Astrocyte (in vitro differentiated cells and primary cell): ENCODE results near the gene ACTR1A.

Experiments
- EZH2 ChIP-seq: IDR thresholded peaks from 2 replicates; pipeline ENCODE4 v1.6.1; 2012; ENCODE audit warnings: mild to moderate bottlenecking, low read length, inconsistent platforms; ENCODE audit not compliant: insufficient read depth
- TF ChIP-seq, protein P1 (sequence below): IDR thresholded peaks from 2 replicates; pipeline ENCODE4 v1.5.1; 2011; ENCODE audit warnings: low read depth, mild to moderate bottlenecking, inconsistent platforms, low read length, moderate library complexity; ENCODE audit not compliant: insufficient read depth

DNA sequence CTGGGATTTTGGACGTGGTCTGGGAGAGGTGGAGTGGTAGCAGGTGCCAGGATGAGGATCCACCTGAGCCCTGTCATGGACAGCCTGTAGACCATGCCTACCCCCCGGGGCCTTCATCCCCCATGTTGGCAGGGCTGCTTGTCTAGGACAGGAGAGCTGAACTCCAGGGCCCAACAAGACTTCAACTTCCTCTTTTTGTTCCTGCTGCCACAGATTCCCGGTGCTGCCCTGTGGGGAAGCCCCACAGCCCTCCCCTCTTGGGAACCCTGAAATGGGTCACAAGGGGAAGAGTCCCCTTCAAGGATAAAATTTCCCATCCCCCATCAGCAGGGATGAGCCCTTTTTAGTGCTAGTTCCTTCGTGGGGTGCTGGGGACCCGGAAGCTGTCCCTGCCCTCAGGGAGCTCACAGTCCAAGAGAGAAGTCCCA lies 68.9 kb downstream of the ACTR1A start:
- TF ChIP-seq, protein P1, sequence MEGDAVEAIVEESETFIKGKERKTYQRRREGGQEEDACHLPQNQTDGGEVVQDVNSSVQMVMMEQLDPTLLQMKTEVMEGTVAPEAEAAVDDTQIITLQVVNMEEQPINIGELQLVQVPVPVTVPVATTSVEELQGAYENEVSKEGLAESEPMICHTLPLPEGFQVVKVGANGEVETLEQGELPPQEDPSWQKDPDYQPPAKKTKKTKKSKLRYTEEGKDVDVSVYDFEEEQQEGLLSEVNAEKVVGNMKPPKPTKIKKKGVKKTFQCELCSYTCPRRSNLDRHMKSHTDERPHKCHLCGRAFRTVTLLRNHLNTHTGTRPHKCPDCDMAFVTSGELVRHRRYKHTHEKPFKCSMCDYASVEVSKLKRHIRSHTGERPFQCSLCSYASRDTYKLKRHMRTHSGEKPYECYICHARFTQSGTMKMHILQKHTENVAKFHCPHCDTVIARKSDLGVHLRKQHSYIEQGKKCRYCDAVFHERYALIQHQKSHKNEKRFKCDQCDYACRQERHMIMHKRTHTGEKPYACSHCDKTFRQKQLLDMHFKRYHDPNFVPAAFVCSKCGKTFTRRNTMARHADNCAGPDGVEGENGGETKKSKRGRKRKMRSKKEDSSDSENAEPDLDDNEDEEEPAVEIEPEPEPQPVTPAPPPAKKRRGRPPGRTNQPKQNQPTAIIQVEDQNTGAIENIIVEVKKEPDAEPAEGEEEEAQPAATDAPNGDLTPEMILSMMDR = no peak
- no peak for TF ChIP-seq EZH2
